GM23248 (cell line): ENCODE measurements around the gene ZNF263.

Experiments
- EZH2 ChIP-seq: fragments of 200-600 bp; sonication (generic); IDR thresholded peaks from 2 replicates; pipeline ENCODE4 v1.6.1; 2018; ENCODE audit warnings: antibody characterized with exemption, mild to moderate bottlenecking; ENCODE audit not compliant: insufficient read depth, poor library complexity, severe bottlenecking
- EZH2phosphoT487 ChIP-seq: fragments of 200-600 bp; sonication (generic); IDR thresholded peaks from 2 replicates; pipeline ENCODE4 v1.6.1; 2018; ENCODE audit warnings: antibody characterized with exemption, moderate library complexity, mild to moderate bottlenecking, low read depth; ENCODE audit not compliant: insufficient read depth

GRCh38 chr16:3234543-3234856 lies 48.8 kb upstream of the ZNF263 start:
- TF ChIP-seq EZH2 (no peak), EZH2phosphoT487 (no peak)
